HG03571 (cell line): Measurements from ENCODE around the gene TTLL11.

Source experiments
- ATAC-seq: cut with Tn5 transposase; IDR thresholded peaks from one replicate; pipeline ENCODE4 v1.9.1; 2021; ENCODE audit not compliant: unreplicated experiment

Gene TTLL11

DNA sequence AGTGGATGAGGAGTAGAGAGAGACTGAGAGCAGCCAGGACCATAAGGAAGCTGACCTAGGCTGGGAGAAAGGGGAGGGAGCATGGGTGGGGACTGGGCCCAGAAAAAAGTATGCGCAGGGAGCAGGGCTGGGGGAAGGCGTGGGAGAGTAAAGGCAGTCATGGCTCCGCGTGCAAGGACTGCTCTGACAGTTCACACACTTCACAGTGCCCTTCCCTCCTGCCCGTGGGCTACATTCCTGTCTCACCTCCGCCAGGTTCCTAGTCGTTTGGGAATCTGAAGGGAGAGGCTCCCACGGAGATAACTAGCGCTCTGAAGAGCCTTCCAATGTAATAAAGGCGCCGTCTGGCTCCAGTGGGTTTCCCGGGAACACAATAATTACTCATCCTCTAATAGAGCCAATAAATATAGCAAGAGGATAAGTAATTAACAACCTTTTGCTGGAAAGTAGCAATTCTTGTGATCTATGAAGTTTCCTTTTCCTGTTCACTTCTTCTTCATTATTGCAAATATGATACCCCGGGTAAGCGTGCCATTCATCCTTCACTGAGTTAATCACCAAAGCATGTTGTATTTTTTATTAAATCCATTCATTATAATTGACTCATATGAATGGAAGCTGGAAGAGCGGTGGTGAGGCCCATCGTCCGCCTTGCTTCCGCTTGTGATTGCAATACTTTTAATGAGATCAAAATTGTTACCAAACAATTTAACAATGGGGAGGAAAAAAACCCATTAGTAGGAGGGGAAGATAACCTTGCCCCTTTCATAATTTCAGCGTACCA, 39.3 kb downstream of the TTLL11 start:
- no peak for ATAC-seq

DNA sequence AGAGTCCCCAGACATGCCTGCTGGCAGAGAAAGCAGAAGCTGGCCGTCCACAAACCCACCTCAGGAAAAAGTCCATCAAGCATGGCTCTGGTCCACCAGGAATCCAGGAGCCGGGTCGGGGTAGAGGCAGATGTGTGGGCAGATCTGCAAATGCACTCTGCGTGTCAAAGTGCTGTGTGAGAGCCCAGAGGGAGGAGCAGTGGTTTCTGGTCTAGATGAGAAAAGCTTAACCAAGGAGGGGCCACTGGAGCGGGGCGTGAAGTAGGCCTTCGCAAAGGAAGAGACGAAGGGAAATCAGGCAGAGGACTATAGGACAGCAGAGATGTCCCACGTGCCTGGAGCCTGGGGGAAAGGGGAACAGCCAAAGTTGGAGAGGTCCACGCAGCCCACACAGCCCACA, 40.0 kb downstream of the TTLL11 start:
- ATAC-seq, result no peak

DNA sequence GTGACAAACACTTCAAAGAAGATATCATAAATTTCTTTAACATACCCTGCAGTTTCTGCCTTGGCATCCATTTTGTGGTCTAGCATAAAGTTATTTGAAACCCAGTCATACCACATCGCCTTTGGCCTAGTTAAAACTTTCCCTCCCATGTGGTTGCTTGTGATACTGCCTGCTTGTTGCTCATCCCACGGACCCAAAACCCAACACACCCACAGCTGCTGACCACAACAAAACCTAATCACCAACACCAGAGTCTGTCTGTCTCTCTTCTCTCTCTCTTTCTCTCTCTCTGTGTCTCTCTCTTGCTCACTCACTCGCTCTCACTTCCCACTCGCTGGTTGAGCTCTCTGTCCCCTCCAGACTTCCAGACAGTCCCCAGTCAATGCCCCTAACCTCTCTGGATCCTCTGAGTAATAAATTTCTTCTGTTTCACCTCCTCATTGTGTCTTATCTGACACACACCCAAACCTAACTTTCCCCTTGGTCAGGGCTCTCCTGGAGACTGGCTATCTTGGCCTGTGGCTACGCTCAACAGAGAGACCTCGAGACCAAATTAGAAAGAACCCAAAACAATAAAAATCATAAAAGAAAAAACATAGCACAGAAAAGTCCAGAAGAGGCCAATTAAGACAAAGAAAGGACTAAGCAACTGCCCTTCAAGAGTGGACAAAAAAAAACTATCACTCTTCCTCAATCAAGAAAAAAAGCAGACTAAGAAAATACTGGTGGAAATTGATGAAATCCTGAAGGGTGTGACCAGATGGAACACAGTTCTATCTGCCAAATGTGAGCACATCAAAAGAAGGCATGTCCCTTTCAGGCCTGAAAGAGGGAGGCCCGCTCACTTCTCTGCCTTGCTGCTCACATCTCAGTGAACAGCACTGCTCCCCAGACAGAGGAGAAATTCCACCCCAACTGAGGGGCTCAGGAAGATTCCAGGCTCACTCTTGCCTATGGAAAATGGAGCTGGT, 41.5 kb downstream of the TTLL11 start:
- no peak for ATAC-seq

DNA sequence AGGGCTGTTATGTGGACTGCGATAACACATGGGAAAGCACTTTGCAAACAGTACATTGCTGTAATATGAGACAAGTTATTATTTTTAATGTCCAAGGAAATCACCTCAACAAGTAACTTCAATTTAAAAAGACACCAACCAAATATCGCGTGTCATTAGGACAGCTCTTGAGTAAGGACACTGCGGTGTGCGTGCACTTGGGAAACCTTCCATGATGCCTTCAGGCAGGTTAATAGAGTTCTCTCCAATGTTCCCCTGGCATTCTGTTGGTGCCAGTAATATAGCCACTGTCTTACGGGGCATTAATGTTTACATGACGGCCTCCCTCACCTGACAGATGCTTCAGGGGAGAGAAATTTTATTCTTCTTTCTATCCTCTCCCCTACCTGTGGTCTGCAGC, 42.9 kb downstream of the TTLL11 start:
- no peak for ATAC-seq

DNA sequence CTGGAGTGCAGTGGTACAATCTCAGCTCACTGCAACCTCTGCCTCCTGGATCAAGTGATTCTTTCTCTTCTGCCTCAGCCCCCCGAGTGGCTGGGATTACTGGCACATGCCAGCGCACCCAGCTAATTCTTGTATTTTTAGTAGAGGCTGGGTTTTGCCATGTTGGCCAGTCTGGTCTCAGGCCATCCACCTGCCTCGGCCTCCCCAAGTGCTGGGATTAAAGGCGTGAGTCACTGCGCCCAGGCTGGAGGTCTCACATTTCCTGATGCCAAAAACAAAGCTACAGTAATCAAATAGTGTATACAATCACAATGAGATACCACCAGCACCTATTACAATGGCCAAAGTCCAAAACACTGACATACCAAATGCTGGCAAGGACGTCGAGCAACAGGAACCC, 51.1 kb downstream of the TTLL11 start:
- no peak for ATAC-seq

DNA sequence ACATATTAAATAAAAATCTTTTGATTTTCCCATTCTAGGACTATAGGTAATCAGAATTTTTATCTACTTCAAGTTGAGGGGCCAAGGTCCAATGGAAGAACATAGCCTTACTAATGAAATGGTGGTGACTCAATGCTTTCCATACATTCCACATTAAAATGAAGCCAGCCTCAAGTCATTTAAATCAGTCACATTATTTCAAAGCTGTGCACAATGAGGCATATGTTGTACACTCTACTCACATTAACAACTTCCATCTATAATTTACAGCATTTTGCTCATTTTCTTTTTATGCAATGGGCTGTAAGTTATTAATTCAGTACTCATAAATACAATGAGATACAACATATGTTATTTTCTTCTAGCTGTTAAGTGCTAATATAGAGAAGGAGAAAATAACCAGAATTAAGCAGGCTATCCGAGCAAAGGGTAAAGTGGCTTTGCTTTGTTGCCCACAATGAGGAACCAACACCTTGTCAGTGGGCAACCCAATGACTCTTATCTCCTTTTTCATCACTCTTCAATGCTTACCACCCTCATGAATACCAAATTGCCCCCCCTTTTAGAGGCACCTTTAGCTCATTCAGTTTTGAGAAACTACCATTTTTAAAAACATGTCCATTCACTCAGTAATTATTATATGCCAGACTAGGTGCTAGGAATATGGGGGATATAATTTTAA, 52.4 kb downstream of the TTLL11 start:
- ATAC-seq, result no peak

DNA sequence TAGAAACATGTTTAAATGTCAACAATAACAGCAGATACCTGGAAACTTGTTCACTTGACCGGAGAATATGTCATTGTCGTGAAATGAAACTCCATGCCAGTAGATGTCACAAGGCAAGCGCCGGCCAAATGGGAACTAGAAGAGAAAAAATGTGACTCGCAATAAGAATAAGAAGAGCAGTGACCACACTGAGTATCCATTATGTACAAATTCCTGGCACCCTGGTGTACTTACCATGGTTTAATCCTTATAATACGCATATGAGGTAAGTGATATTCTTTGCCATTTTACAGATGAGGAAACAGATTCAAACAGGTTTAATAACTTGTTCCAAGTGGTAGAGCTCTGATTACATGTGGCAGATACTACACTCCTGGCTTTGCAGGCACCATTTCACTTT, 53.9 kb downstream of the TTLL11 start:
- ATAC-seq, result no peak

DNA sequence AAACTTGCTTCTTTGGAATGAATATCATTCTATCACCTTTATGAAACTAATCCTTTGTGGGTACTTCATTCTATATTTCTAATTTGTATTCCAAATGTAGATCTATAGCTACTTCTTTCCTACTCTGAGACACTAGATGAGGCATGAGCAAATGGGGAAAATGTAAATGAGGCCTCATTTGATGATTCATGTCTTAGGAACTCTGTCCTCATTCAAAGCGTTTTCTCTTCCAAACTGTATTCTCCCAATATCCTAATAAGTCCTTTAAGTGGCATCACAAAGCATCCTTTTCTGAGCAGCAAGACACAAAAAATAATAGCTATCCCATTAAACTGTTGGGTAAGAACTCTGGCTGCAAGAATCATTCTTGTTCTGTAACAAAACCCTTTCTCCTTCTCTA, 56.1 kb downstream of the TTLL11 start:
- ATAC-seq, result no peak

DNA sequence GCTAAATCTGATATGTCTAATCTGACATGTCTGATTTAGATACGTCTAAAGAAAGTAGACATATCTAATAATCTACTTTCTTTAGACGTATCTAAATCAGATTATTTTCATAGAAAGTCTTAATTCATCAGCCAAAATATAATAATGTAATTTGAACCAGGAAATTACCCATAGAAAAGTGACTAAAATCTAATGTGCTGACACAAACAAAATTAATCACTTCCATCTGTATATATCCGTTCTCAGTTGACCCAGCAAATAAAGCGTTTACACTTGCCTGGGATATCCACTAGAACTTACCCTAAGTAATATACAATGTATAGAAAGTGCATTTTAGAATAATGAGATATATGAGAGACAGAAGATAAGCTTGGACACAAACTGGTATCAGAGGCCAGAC, 56.7 kb downstream of the TTLL11 start:
- no peak for ATAC-seq

DNA sequence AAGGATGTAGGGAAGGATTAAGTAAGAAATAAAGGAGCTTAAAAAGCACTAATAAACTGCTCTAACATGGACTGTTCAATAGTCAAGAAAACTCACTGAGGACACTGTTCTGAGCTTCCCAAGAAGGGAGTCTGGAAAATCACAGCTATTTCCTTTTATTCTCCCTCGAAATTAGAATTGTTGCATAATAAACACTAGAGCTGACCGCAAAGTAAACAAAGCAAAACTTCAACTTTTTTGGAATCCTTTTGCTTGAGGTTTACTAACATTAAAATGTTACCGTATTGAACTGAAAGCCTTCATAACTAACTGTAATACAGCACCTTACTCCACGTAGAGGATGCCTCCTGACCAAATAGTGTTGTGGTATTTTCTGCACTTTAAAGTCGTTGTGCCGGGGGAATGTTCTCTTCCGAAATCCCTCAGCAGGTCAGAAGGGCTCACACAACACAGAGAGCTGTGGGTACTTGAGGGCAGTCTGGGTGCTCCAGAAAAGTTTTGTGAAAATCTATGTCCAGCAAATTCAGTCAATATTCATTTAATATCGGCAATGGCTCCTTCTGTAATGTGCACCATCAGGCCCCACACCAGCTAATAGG, 59.2 kb downstream of the TTLL11 start:
- ATAC-seq, result no peak

DNA sequence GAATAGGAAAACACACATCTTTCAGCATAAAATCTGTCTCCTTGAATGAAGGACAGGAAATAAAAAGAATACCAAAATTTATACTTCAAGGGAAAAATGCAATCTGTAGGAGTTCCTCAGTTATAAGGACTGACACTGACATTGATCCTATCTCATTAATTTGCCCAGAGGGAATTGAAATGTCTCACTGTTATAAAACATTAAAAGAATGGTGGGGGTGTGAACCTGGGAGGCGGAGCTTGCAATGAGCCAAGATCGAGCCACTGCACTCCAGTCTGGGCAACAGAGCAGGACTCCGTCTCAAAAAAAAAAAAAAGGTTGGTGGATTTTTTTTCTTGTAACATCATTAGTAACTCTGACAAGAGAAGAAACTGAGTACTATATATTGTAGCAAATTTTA, 60.8 kb downstream of the TTLL11 start:
- ATAC-seq, result no peak

DNA sequence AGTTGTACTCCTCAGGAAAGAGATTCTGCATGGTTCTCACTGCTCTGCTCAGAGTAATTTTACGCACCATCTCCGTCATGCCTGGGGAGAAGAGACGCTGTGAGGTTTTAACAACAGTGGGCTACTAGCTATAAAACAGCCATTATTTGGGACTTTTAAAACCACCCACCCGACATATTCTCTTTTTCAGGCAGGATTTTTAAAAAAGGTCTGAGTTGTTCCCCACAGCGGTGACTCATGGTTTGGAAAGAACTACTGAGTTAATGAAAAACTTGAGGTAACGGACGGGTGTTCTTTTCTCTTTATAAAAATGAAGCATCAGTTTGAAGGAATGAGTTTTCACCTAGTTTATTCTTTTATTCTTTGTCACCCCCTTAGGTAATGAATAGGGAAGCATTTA, 61.3 kb downstream of the TTLL11 start:
- ATAC-seq, result no peak

DNA sequence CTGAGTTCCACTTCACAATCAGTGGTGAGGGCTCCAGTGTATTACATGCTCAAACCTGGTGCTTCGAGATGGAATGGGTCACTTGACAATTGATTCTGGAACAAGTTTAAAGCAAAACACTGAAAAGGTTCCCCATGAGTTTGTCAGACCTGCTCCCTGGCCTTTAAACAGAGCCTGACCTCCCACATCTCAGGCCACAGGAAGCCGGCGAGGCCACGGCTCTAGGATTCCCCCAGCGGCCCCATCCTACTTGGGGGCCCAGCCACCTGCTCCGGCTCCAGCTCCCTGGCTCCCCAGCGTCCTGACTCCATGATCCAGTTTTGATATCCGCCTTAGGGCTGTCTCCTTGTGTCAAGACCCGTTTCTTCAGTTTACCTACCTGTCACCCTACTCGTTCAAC, 62.0 kb downstream of the TTLL11 start:
- ATAC-seq, result no peak

DNA sequence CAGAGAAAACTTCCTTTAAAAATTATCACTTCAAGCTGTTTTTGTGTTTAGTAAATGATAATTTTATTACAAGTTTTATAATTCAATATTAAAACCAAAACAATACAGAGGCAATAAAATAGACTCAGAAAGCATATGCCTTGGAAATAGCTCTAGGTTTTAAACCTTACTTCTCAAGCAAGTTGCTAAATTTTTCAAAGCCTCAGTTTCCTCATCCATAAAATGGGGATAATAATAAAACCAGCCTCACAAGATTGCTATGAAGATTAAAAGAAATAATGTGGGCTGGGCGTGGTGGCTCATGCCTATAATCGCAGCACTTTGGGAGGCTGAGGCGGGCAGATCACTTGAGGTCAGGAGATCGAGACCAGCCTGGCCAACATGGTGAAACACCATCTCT, 62.8 kb downstream of the TTLL11 start:
- ATAC-seq, result no peak

DNA sequence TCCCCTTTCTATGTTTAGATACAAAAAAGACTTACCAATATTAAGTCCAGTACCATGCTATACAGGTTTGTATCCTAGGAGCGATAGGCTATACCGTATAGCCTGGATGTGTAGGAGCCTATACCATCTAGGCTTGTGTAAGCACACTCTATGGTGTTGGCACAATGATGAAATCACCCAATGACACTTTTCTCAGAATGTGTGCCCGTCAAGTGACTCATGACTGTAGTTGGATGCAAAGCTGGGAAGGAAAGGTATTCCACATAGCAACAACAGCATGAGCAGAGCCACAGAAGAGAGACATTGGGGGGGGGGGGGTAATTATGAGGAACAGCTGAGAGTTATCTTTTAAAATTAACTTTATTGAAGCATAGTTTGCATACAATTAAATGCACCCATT, 63.2 kb downstream of the TTLL11 start:
- no peak for ATAC-seq

DNA sequence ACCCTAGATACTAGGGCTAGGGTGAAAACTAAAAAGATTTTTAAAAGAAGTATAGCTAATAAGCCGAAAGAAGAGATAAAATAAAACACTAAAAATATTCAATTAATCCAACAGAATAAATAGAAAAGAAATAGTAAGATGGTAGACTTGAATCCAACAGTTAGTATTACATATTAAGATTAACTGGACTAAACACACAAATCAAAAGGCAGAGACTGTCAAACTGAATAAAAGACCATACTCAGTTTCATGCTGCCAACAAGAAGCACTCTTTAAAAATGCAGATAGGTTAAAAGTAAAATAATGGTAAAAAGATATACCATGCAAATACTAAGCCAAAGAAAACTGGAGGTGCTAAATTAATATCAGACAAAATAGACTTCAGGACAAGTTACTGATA, 65.0 kb downstream of the TTLL11 start:
- ATAC-seq, result no peak

DNA sequence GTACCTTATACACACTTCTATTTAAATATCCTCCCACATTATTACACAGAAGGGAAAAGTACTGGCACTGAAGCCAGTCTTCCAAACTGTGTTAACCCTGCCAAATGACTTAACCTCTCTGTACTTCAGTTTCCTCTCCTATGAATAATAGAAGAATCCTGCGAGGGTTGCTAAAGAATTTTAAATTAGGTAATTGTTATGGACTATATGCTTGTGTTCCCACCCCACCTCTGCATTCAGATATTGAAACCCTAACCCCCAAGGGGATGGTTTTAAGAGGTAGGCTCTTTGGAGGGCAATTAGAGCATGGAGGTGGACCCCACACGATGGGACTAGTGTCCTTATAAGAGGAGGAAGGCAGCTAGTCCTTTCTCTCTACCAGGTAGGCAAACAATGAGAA, 72.7 kb downstream of the TTLL11 start:
- no peak for ATAC-seq

DNA sequence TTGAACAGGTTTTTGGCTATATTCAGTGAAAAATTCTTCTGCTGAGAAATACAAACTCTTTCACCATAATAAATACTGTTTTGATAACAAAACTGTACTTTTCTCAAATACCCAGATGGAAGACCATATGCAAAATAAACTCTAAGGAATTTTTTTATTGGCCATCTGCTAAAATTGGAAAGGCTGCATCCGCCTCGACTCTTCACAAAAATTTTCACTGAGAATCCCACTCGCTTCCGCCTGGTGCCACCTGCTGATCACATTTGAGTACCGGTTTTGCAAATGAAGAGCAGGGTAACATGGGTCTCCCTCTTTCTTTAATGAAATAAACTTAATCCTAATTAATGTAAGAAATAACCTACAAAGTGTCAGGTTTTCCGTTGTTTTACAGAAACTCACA, 76.4 kb downstream of the TTLL11 start:
- ATAC-seq, result no peak

DNA sequence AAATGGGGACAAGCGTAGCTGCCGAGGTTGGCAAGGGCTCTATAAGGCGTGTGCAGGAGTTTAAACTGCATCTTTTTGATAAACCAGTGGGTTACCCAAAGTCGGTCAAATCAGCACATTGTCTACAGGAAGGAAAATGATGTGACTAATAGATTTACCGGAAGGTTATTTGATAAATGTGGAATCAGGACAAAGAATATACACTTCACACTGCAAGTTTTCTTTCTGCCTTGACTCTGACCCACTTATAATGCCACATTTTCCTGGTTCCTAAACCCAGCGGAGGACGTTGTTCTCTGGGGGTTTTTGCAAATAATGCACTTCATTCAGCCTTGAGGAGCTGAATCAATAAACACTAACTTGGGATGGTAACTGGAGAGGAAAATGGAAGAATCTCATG, 76.8 kb downstream of the TTLL11 start:
- ATAC-seq, result no peak

DNA sequence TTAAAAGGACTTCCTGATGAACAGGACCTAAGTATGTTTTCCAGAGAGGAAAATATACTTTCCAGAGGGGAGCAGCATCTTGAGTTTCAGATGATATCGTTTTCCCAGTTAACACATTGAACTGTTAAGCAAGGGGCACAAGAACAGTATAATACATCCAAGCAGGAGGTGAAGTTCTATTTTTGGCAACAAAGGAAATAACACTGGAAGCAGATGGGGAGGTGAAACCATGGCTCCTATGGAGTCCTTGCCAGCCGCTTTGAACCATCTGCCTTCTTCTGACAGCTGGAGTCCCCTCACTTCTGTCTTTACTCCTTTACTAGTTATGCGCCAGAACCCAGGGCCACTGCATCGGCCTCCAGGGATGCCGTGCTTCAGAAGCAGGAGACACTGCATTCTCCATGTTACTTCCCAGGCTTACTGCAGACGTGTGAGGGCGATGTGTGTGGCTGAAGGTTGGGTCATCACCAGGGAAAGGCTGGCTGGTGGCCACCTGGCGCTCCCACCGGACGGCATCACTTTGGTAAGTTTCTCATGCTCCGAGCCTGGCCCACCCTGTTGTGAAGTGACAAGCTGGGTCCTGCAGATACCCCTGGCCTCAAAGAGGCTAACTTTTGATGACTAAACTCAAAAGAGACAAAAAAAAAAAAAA, 77.8 kb downstream of the TTLL11 start:
- ATAC-seq, result no peak
